Duodenal mucosa (tissue), 2 donors: Measurements from ENCODE around the gene TENT5C.

ENCODE experiments used
- H3K27ac ChIP-seq: one replicate; pipeline ENCODE4 v1.7.0; 2013; ENCODE audit warnings: low read depth, low read length
- H3K27me3 ChIP-seq, 2 donors: one replicate each; pipeline ENCODE4 v1.7.0; 2013; ENCODE audit warnings: low read length in 2 of 2, control low read depth in 1 of 2; ENCODE audit not compliant: insufficient read depth in 2 of 2, control insufficient read depth in 1 of 2
- H3K36me3 ChIP-seq, 2 donors: one replicate each; pipeline ENCODE4 v1.7.0; 2013; ENCODE audit warnings: low read length in 2 of 2, control low read depth in 1 of 2; ENCODE audit not compliant: insufficient read depth in 2 of 2, control insufficient read depth in 1 of 2
- H3K4me1 ChIP-seq, 2 donors: one replicate each; pipeline ENCODE4 v1.7.0; 2013; ENCODE audit warnings: low read length in 2 of 2, control low read depth in 1 of 2; ENCODE audit not compliant: insufficient read depth in 2 of 2, control insufficient read depth in 1 of 2
- H3K4me3 ChIP-seq, 2 donors: one replicate each; pipeline ENCODE4 v1.7.0; 2013; ENCODE audit warnings: low read length in 2 of 2, low read depth in 1 of 2
- H3K9ac ChIP-seq, 2 donors: one replicate each; pipeline ENCODE4 v1.7.0; 2013; ENCODE audit warnings: low read length in 2 of 2, low read depth in 1 of 2
- H3K9me3 ChIP-seq, 2 donors: one replicate each; pipeline ENCODE4 v1.7.0; 2013; ENCODE audit warnings: low read length in 2 of 2, control low read depth in 1 of 2; ENCODE audit not compliant: control insufficient read depth in 1 of 2

TENT5C gene

GRCh38 chr1:117590273-117590925, 15.4 kb upstream of the TENT5C start:
- Histone ChIP-seq H3K4me3 (no peak overlapping the region), H3K9me3 (no peaks in the 10 kb centered on the region), H3K27me3 (no peaks in the 10 kb centered on the region), H3K27ac (no peak overlapping the region), H3K36me3 (no peaks in the 10 kb centered on the region), H3K9ac (no peak overlapping the region), H3K4me1 (peaks cover 3 to 8% of the 10 kb centered on the region in 2 donors)

GRCh38 chr1:117591252-117591651, 14.6 kb upstream of the TENT5C start:
- Histone ChIP-seq H3K4me1 (peaks cover 3 to 8% of the 10 kb centered on the region in 2 donors), H3K4me3 (no peak overlapping the region), H3K27me3 (no peaks in the 10 kb centered on the region), H3K27ac (no peak overlapping the region), H3K9ac (no peak overlapping the region), H3K36me3 (no peaks in the 10 kb centered on the region), H3K9me3 (no peaks in the 10 kb centered on the region)

- no peak overlapping the region for H3K9ac ChIP-seq
- no peaks in the 10 kb centered on the region for H3K9me3 ChIP-seq
- no peak overlapping the region for H3K27ac ChIP-seq
- H3K36me3 ChIP-seq: no peaks in the 10 kb centered on the region
- H3K4me3 ChIP-seq: no peak overlapping the region
- H3K4me1 ChIP-seq: peaks cover 3 to 8% of the 10 kb centered on the region in 2 donors
- no peaks in the 10 kb centered on the region for H3K27me3 ChIP-seq
These were observed 13.7 kb upstream of the TENT5C start for GRCh38 chr1:117592155-117592554.

GRCh38 chr1:117594261-117594990, 11.4 kb upstream of the TENT5C start:
- no peak overlapping the region for H3K4me3 ChIP-seq
- H3K9ac ChIP-seq: no peak overlapping the region
- peaks cover under 1 to 8% of the 10 kb centered on the region in 2 donors for H3K4me1 ChIP-seq
- H3K27me3 ChIP-seq: peaks cover 1 to 2% of the 10 kb centered on the region in 2 donors
- no peak overlapping the region for H3K27ac ChIP-seq
- H3K36me3 ChIP-seq: no peaks in the 10 kb centered on the region
- no peaks in the 10 kb centered on the region for H3K9me3 ChIP-seq

- Histone ChIP-seq H3K9me3 (no peaks in the 10 kb centered on the region), H3K4me1 (no peaks in the 10 kb centered on the region), H3K27ac (no peak overlapping the region), H3K4me3 (no peak overlapping the region), H3K36me3 (no peaks in the 10 kb centered on the region), H3K9ac (no peak overlapping the region), H3K27me3 (peaks cover 2 to 5% of the 10 kb centered on the region in 2 donors)
These were observed 9.7 kb upstream of the TENT5C start for GRCh38 chr1:117596023-117596720.

- Histone ChIP-seq H3K4me3 (no peak overlapping the region), H3K27ac (no peak overlapping the region), H3K9me3 (no peaks in the 10 kb centered on the region), H3K27me3 (peaks cover 2 to 5% of the 10 kb centered on the region in 2 donors), H3K9ac (no peak overlapping the region), H3K36me3 (no peaks in the 10 kb centered on the region), H3K4me1 (no peaks in the 10 kb centered on the region)
These were observed 7.4 kb upstream of the TENT5C start for GRCh38 chr1:117598489-117598888.

- H3K36me3 ChIP-seq: no peaks in the 10 kb centered on the region
- peaks cover 2 to 10% of the 10 kb centered on the region in 2 donors for H3K27me3 ChIP-seq
- no peak overlapping the region for H3K9ac ChIP-seq
- H3K4me1 ChIP-seq: no peaks in the 10 kb centered on the region
- no peak overlapping the region for H3K27ac ChIP-seq
- no peak overlapping the region for H3K4me3 ChIP-seq
- no peaks in the 10 kb centered on the region for H3K9me3 ChIP-seq
These were observed 6.3 kb upstream of the TENT5C start for GRCh38 chr1:117599286-117600221.

- peaks cover 2 to 11% of the 10 kb centered on the region in 2 donors for H3K27me3 ChIP-seq
- no peaks in the 10 kb centered on the region for H3K9me3 ChIP-seq
- H3K4me1 ChIP-seq: peaks cover 4 to 7% of the 10 kb centered on the region in 2 donors
- H3K36me3 ChIP-seq: no peaks in the 10 kb centered on the region
- H3K9ac ChIP-seq: no peak overlapping the region
- H3K4me3 ChIP-seq: no peak overlapping the region
- no peak overlapping the region for H3K27ac ChIP-seq
These were observed 5.4 kb upstream of the TENT5C start for GRCh38 chr1:117600325-117600943.

- Histone ChIP-seq H3K4me1 (peaks cover 4 to 7% of the 10 kb centered on the region in 2 donors), H3K9me3 (no peaks in the 10 kb centered on the region), H3K36me3 (no peaks in the 10 kb centered on the region)
These were observed 4.9 kb upstream of the TENT5C start for GRCh38 chr1:117600966-117601365.

More at GRCh38 chr1:117600966-117601365, 4.9 kb upstream of the TENT5C start:
- no peak overlapping the region for H3K27ac ChIP-seq
- H3K9ac ChIP-seq: no peak overlapping the region
- H3K27me3 ChIP-seq: peaks cover 2 to 11% of the 10 kb centered on the region in 2 donors
- H3K4me3 ChIP-seq: no peak overlapping the region
